Raji (cell line): Measurements from ENCODE around the gene TEX2.

Experiments
- POLR2A ChIP-seq: IDR thresholded peaks from 2 replicates; pipeline ENCODE4 v1.6.1; 2011; ENCODE audit warnings: low read depth, low read length, control low read depth; ENCODE audit not compliant: insufficient read depth

The TEX2 gene, protein sequence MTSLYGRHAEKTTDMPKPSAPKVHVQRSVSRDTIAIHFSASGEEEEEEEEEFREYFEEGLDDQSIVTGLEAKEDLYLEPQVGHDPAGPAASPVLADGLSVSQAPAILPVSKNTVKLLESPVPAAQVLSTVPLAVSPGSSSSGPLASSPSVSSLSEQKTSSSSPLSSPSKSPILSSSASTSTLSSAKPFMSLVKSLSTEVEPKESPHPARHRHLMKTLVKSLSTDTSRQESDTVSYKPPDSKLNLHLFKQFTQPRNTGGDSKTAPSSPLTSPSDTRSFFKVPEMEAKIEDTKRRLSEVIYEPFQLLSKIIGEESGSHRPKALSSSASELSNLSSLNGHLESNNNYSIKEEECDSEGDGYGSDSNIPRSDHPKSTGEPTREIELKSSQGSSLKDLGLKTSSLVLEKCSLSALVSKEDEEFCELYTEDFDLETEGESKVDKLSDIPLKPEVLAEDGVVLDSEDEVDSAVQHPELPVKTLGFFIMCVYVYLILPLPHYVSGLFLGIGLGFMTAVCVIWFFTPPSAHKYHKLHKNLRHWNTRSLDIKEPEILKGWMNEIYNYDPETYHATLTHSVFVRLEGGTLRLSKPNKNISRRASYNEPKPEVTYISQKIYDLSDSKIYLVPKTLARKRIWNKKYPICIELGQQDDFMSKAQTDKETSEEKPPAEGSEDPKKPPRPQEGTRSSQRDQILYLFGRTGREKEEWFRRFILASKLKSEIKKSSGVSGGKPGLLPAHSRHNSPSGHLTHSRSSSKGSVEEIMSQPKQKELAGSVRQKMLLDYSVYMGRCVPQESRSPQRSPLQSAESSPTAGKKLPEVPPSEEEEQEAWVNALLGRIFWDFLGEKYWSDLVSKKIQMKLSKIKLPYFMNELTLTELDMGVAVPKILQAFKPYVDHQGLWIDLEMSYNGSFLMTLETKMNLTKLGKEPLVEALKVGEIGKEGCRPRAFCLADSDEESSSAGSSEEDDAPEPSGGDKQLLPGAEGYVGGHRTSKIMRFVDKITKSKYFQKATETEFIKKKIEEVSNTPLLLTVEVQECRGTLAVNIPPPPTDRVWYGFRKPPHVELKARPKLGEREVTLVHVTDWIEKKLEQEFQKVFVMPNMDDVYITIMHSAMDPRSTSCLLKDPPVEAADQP

DNA sequence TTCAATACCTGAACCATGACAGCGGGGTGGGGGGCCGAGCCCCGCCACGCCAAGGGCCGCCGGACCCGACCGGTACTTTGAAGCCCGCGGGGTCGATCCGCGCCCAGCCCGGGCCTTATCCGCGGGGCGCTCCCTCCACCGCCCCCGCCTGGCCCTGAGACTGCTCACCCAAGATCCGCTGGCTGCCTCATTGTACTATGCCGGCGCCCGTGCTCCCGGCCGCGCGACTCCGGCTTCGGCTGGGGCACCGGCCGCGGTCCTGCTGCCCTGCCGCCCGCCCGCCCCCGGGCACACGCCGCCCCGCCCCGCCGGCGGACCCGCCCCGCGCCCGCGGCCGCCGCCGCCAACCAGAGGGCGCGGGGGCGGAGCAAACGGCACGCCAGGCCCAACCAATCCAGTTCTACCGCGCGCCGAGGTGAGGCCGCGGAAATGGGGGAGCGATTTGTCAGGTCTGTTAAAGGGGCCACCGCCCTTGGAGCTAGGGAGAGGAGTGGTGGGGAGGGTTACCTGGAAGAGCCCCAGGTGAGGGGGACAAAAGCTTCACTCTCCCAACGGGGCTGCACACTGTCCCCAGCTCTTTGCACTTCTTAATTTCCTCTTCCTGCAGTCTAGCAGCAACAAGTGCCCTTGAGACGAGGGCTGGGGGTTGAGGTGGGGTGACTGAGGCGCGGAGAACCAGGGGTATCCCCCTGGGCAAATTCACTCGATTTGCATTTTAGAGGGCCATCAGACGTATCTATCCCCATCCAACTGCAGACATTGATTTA is at the start of gene TEX2:
TSS of gene TEX2 (minus strand) at position 261 of the 767 bp plus-strand sequence. CDS start 49,043 bp downstream, outside the sequence.
- TF ChIP-seq POLR2A = peak; percentile 68

DNA sequence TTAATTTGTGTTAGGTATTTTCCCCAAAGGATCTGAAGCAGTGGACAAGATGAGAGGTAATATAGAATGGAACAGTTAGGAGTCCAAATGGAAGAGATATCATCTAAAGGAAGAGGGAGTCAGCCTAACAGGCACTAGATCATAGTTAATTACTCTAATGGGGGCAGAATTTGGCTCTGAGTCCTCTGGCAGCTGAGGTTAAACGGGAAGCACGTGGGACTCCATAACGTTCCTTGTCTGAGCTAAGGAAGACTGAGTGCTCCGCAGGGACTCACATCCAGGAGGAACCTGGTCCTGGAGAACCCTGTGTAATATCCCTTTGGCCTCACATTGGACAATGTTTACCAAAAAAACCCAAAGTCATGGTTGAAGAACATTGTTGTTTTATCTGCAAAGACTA is 46.6 kb upstream of the TEX2 start:
- no peak for TF ChIP-seq POLR2A

DNA sequence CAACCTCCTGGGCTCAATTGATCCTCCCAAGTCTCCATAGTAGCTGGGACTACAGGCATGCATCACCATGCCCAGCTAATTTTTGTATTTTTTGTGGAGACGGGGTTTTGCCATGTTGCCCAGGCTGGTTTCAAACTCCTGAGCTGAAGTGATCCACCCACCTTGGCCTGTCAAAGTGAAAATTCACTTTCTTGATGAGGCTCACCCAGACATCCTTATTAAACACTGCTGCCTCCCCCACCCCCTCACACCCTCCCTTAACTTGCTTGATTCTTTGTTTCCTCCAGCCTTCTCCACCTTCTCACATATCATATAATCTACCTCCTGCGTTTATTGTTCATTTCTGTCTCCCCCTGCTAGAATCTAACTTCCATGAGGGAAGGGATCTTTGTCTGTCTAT is 46.0 kb upstream of the TEX2 start:
- no peak for TF ChIP-seq POLR2A

DNA sequence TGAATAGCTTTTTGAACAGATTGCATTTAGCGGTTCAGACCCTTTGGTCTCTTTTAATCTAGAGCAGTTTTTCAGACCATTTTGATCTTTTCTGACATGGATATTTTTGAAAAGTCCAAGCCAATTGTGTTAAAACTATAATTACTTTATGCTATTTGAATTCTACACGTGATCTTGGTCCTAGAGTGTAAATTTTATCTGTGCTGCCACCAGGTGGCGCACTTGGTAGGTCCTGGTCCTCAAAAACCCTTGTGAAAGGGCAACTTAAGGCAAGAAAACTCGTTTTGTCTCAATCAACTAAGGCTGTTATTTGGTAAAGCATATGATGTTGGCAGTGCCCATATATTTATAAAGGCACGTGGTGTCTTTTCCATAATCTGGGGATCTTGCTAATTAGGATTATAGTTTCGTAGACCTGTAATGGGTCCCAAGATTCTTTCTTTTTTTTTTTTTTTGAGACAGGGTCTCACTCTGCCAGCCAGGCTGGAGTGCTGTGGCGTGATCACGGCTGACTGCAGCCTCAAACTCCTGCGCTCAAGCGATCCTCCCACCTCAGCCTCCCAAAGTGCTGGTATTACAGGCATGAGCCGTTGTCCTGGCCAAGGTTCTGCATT is 43.9 kb upstream of the TEX2 start:
- TF ChIP-seq POLR2A = no peak

DNA sequence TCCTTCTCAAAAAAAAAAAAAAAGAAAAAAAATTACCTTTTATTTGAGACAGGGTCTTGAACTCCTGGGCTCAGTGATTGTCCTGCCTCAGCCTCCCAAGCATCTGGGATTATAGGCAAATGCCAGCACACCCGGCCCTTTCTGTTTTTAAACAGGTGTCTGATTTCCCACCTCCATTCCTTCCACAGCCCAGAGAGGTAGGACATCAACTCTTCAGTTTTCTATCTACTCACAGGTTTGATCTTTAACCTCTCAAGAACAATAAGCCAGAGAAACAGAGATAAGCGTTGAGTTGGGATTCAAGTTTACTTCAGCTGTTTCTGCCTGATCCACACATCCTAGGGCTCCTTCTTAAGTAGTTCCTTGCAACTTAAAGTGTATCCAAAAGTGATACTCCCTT is 41.5 kb upstream of the TEX2 start:
- no peak for TF ChIP-seq POLR2A

DNA sequence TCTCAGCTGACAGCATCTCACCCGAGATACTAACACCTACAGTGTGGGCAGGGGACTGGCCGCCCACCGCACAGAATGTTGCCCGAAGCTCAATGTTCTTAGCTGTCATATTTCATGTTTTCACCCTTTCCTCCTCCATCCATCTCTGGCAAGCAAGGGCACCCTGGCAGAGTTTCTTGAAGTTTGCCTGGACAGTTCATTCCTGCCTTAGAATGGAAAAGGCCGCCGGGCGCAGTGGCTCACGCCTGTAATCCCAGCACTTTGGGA is 37.6 kb upstream of the TEX2 start:
- no peak for TF ChIP-seq POLR2A

DNA sequence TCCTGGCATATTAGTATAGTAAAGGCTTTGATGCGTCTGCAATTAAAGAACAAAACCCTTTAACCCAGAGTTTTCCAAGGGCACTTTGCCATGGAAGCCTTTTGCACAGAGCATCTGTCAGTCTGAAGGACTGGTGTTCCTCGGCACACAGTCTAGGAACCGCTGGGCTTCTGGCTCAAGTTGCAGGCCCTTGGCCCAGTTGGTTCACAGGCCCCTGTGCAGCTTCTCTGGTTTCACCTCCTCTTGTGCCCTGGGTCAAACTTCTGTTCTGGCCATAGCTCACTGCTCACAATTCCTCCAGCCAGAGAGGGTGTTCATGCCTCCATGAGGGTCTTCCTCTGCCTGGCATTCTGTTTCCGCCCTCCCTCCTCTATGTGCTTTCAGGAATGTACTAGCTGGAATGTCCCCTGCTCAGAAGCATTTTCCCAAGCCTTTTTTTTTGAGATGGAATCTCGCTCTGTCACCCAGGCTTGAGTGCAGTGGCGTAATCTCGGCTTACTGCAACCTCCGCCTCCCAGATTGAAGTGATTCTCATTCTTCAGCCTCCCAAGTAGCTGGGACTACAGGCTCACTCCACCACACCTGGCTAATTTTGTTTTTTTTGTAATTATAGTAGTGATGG is 34.5 kb upstream of the TEX2 start:
- no peak for TF ChIP-seq POLR2A

DNA sequence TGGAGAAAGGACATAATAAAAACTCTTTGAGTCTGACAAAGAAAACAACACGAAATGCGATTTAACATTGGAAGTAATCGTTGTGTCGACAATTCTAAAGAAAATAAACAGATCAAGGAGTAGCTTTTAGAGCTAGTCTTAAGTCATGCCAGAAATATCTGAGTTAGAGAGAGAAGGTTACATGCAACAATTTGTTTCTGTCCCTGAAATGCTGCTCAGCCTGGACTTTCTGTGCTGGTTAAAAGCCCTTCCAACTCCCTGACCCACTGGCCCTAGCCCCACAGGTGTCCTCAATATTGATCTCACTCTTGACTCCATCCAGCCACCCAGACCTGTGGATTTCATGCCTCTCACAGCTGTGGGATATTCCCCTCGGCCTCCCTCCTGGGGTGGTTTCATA is 33.2 kb upstream of the TEX2 start:
- TF ChIP-seq POLR2A = no peak

DNA sequence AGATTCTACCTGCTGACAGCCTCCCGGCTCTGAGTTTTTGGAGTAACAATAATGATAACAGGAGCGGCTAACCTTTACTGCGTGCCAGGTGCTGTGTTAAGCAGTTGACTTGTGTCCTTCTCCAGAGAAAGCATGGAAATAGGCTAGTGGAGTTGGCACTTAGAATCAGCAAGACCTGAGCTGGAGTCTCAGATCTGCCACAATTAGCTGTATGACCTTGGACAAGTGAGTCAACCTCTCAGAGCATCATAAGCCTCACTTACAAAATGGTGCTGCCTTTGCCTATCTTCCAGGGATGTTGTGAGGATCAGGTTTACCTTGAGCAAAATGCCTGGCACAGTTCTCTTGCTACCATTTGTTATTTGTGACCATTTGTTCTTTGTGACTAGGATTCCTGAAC is 32.1 kb upstream of the TEX2 start:
- no peak for TF ChIP-seq POLR2A

DNA sequence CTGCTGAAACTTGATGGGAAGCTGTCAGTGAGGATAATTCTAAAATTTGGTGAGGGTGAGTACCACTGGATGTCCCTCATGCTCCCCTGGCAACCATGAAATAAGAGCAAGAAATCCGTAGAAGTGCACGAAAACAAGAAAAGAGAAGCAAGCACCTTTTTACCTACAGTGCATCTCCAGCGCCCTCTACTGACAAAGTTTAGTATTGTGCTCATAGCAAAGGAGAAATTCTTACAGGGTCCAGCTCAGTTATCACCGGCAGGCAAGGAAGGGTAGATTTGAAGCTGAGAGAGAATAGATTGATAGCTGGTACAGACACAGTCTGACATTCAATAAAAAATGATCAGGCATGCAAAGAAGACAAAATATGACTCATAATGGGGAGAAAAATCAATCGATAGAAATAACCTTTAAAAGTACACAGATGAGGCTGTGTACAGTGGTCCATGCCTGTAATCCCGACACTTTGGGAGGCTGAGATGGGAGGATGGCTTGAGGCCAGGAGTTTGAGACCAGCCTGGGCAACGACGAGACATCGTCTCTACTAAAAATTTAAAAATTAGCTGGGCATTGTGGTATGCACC is 28.3 kb upstream of the TEX2 start:
- no peak for TF ChIP-seq POLR2A

DNA sequence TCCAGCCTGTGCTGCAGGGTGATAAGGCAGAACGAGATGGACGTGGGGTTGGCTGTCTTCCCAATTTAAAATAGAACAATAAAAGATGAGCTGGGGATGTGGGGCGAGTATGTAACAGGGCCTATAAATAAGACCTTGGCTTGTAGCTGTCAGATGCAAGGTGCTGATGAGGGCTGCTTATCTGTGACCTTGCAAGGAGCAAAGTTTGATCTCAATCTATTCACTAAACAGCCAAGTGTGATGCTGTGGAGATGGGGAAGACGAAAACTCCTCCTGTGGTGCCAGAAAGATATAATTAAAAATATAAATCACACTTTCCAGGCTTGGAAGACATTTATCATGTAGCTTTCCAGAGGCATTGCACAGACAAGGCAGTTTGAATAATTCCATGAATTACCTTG is 26.7 kb upstream of the TEX2 start:
- no peak for TF ChIP-seq POLR2A

DNA sequence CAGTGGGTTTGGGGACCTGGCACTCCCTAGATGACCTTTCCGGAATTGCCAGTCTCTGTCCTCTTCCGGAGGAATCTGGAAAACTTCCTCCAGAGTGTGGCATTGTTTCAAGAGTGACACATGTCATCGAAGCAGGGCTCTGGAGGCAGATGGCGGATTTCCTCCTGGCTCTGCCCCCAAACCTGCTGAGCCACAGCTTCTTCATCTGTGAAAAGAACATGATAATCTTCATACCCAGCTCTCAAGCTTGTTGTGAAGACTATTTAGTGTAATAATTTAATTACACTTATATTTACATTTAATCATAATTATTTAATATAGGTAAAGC is 19.7 kb upstream of the TEX2 start:
- no peak for TF ChIP-seq POLR2A

DNA sequence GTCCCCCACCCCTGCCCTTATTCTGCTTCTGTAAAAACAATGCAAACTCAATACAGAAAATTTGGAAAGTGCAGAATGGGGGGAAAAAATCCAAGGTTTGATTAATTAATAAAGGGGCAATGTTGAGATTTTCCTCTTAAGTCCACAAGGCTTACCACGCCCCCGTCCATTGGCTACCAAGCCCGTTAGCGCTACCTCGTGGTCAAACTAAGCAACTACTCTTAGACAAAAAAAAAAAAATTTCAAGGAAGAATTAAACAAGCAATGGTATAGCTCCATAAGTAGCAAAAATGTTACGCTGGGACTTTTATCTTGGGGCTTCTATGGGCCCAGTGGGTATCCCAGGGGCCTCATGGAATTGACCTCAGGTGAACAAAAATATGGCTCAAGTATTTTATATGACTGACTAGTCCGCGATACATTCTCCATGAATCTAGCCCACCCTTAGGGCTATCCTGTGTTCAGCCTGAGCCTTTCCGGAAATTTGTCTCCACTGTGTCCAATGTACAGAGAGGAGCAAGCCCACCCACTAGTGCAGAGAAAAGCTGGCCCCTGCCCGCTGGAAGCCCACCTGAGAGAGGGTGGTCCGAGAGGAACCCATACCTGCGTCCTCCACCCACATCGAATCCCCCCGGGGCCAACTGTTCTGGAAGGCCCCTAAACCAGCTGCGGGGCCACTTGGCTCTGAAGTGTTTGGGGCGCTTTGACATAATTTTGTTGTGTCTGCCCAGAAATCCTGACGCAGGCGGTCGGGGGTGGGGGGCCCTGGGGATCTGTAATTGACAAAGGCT is 19.1 kb upstream of the TEX2 start:
- no peak for TF ChIP-seq POLR2A
